K562 (cell line): ENCODE data around the gene EML3. TPM values are rescaled to one million over a fixed set of nuclear protein-coding genes. Genes with fewer than 3 reads are reported as not detected.

Experiments used
- BACH1 ChIP-seq: fragments of 200-800 bp; sonication (Bioruptor generic); IDR thresholded peaks from 2 replicates; pipeline ENCODE4 v1.6.1; 2016; ENCODE audit warnings: missing genetic modification characterization, missing compliant biosample characterization
- CC2D1A ChIP-seq: fragments of 450-650 bp; IDR thresholded peaks from 2 replicates; pipeline ENCODE4 v1.6.1; 2017; ENCODE audit warnings: mild to moderate bottlenecking
- ELF1 ChIP-seq: fragments of 200-800 bp; sonication (Bioruptor generic); IDR thresholded peaks from 2 replicates; pipeline ENCODE4 v1.6.1; 2016; ENCODE audit warnings: missing genetic modification characterization, missing compliant biosample characterization
- HMGXB4 ChIP-seq: sonication (generic); formaldehyde crosslinking; IDR thresholded peaks from 2 replicates; pipeline ENCODE4 v1.8.1; 2023; ENCODE audit warnings: mild to moderate bottlenecking, missing genetic modification reagents
- HOXB6 ChIP-seq: fragments of 250-450 bp; sonication (Bioruptor Pico); IDR thresholded peaks from 2 replicates; pipeline ENCODE4 v1.5.1; 2022; ENCODE audit warnings: mild to moderate bottlenecking, borderline replicate concordance
- KDM4B ChIP-seq, 2 experiments: fragments of 450-650 bp in 1 of 2; sonication (generic) in 1 of 2; IDR thresholded peaks; 2 replicates each; pipeline ENCODE4 v1.6.1; 2016 to 2017; ENCODE audit warnings: borderline replicate concordance in 2 of 2, antibody characterized with exemption in 1 of 2, low read depth in 1 of 2, mild to moderate bottlenecking in 1 of 2
- MAZ ChIP-seq, 2 experiments: fragments of 450-650 bp in 1 of 2; sonication (generic) in 1 of 2; formaldehyde crosslinking; IDR thresholded peaks in 1 of 2; conservative IDR thresholded peaks in 1 of 2; 2 replicates each; pipeline versions ENCODE4 v1.4.0 to v1.5.0; 2020; ENCODE audit warnings: mild to moderate bottlenecking in 1 of 2, missing genetic modification reagents in 1 of 2
- MNT ChIP-seq, 2 experiments: fragments of 450-650 bp; conservative IDR thresholded peaks; 2 replicates each; pipeline ENCODE4 v1.6.1; 2017; ENCODE audit warnings: mild to moderate bottlenecking in 2 of 2, moderate library complexity in 2 of 2
- PHF8 ChIP-seq: fragments of 200-600 bp; sonication (generic); IDR thresholded peaks from 2 replicates; pipeline ENCODE4 v1.6.1; 2012; ENCODE audit warnings: mixed run types, mild to moderate bottlenecking, inconsistent platforms, low read length, moderate library complexity, borderline replicate concordance
- POLR2AphosphoS2 ChIP-seq: IDR thresholded peaks from 2 replicates; pipeline ENCODE4 v1.6.1; 2012; ENCODE audit warnings: low read length, improper control_type of control experiment
- RBM17 ChIP-seq: fragments of 200-400 bp; formaldehyde crosslinking; IDR thresholded peaks from 2 replicates; pipeline ENCODE4 v1.6.1; 2017; ENCODE audit warnings: low read depth, mild to moderate bottlenecking, low read length, borderline replicate concordance
- SIN3A ChIP-seq, 2 experiments: fragments of 150-350 bp in 1 of 2; IDR thresholded peaks; 2 replicates each; pipeline ENCODE4 v1.6.1; 2011 to 2016; ENCODE audit warnings: borderline replicate concordance in 2 of 2, low read depth in 2 of 2, low read length in 2 of 2, mild to moderate bottlenecking in 2 of 2, moderate library complexity in 2 of 2; ENCODE audit not compliant: control insufficient read depth in 1 of 2
- SP2 ChIP-seq: IDR thresholded peaks from 2 replicates; pipeline ENCODE4 v1.6.1; 2011; ENCODE audit warnings: mild to moderate bottlenecking, low read depth, low read length, moderate library complexity; ENCODE audit not compliant: poor library complexity, severe bottlenecking; ENCODE audit errors: extremely low read depth
- STAT5B ChIP-seq: fragments of 250-450 bp; sonication (Bioruptor Pico); IDR thresholded peaks from 2 replicates; pipeline ENCODE4 v1.8.0; 2021; ENCODE audit warnings: mild to moderate bottlenecking, inconsistent platforms
- ZBTB2 ChIP-seq: fragments of 450-650 bp; IDR thresholded peaks from 2 replicates; pipeline ENCODE4 v1.6.1; 2016; ENCODE audit warnings: antibody characterized with exemption
- ZBTB26 ChIP-seq: fragments of 450-650 bp; formaldehyde crosslinking; IDR thresholded peaks from 2 replicates; pipeline ENCODE4 v1.4.0; 2022; ENCODE audit warnings: missing genetic modification characterization
- ZFP1 ChIP-seq: fragments of 450-650 bp; formaldehyde crosslinking; IDR thresholded peaks from 2 replicates; pipeline ENCODE4 v1.4.0; 2020; ENCODE audit warnings: mild to moderate bottlenecking, mixed read lengths
- polyA plus RNA-seq, 8 experiments: library from polyadenylated mRNA; depleted of rRNA in 4 of 8; stranded (reverse) in 5 of 8; unstranded in 3 of 8; fragments of >200 nt; fragmentation: Nextera tagmentation in 2 of 8; fragmentation: Illumina TruSeq in 1 of 8; extraction: Ambion mirVana in 2 of 8; extraction: Trizol in 1 of 8; gene quantifications; 2 replicates each; pipeline versions ENCODE4 v1.2.1 to v1.2.3, GENCODE V29; 2011 to 2014; ENCODE audit warnings: inconsistent platforms in 1 of 8, missing spikeins in 1 of 8
- total RNA-seq, 7 experiments: library from RNA; depleted of rRNA in 6 of 7; stranded (reverse); fragments of >200 nt in 6 of 7; fragmentation: Illumina TruSeq in 2 of 7; extraction: Trizol in 2 of 7; gene quantifications; 2 replicates each; pipeline versions ENCODE4 v1.2.1 to v1.2.3, GENCODE V29; 2011 to 2021; ENCODE audit warnings: low replicate concordance in 1 of 7

EML3 gene
- total and polyA plus RNA-seq, 9 of the 15 experiments (the other 6 are each of a cell fraction or from before 2014, with no cell fraction given) = 0.32 to 90.5 (median 26.4) TPM

GRCh38 chr11:62573592-62574362 lies 38.8 kb downstream of the EML3 start, which contains the start of gene EEF1G (continued):
- TF ChIP-seq ZBTB26 (CRISPR knock-in tag) (no peak), MAZ (CRISPR knock-in tag; conservative IDR thresholded peaks at IDR 0.05 in 1 of 2, IDR thresholded peaks at IDR 0.05 in 1 of 2) (peak; percentile 90 to 97), HOXB6 (CRISPR knock-in tag) (no peak), SP2 (peak; percentile 44), PHF8 (peak; percentile 86; the same call in 1 of the 2 replicates), ZFP1 (CRISPR knock-in tag) (no peak), ZBTB2 (peak; percentile 91), CC2D1A (no peak), SIN3A (IDR thresholded peaks at IDR 0.05; ENCODE audit: borderline replicate concordance in 2 of 2, control insufficient read depth in 1 of 2, low read depth in 2 of 2, low read length in 2 of 2) (peak; percentile 58 to 66; a peak in 2 of 4 replicates), ELF1 (tag) (0 out of 2 replicates have a peak, but pooled peaks have one; percentile 12), STAT5B (CRISPR knock-in tag) (no peak), MNT (conservative IDR thresholded peaks at IDR 0.05) (peak; percentile 56 to 62), KDM4B (IDR thresholded peaks at IDR 0.05; ENCODE audit: borderline replicate concordance in 2 of 2, low read depth in 1 of 2) (0 out of 4 replicates have a peak, but pooled peaks of 1 of the 2 experiments have one; percentile 9), POLR2AphosphoS2 (peak; percentile 91), RBM17 (no peak), HMGXB4 (peak; percentile 72; the same call in 1 of the 2 replicates), BACH1 (tag) (no peak)
